Kidney epithelial cell (primary cell): ENCODE data around the gene SMPD2. TPM values are rescaled to one million over a fixed set of nuclear protein-coding genes. Genes with fewer than 3 reads are reported as not detected.

Source experiments
- DNase-seq: peaks from one replicate; pipeline ENCODE4 v3.0.0-alpha.2; 2010; ENCODE audit warnings: low read depth
- H3K27me3 ChIP-seq: 2 replicates; pipeline ENCODE4 v1.6.0; 2011; ENCODE audit warnings: low read length; ENCODE audit not compliant: control insufficient read depth, insufficient read depth
- H3K36me3 ChIP-seq: 2 replicates; pipeline ENCODE4 v1.5.1; 2011; ENCODE audit warnings: low read length; ENCODE audit not compliant: control insufficient read depth, insufficient read depth
- H3K4me3 ChIP-seq: 2 replicates; pipeline ENCODE4 v1.5.1; 2011; ENCODE audit warnings: low read depth, mild to moderate bottlenecking, control low read depth, low read length
- total RNA-seq: library from RNA; depleted of rRNA; stranded (reverse); fragments of >200 nt; gene quantifications from 2 replicates; pipeline ENCODE4 v1.2.3, GENCODE V29; 2015
- TF ChIP-seq, protein P1 (sequence below): IDR thresholded peaks from 2 replicates; pipeline ENCODE4 v1.5.1; 2011; ENCODE audit warnings: mild to moderate bottlenecking, moderate library complexity, low read length, control low read depth, inconsistent platforms; ENCODE audit not compliant: insufficient read depth, poor library complexity, severe bottlenecking

SMPD2 gene
- total RNA-seq, 1 donor from 2014 or later = 17.0 TPM

GRCh38 chr6:109428889-109429477 is 11.5 kb upstream of the SMPD2 start:
- no peak overlapping the region for H3K4me3 ChIP-seq
- no peak for DNase-seq

DNA sequence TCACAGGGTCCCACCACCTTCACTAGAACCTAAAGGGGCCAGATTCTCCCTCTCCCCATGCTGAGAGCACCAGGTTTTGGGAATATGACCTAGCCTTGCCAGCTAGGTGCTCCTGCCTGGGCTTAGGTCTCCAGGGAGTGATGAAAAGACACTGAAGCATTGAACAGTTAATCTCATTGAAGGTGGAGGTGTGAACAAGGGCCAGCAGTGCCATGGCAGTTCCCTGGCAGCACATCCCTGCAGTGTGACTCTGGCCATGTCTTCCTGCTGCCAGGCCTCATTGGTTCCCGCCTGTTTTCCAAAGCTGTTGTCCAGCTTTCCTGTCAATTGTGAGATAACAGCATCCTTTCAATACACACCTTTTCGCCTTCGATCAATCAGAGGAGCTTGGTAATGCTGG is 11.0 kb upstream of the SMPD2 start:
- no peak overlapping the region for H3K4me3 ChIP-seq
- DNase-seq = no peak
- H3K27me3 ChIP-seq = no peaks in the 10 kb centered on the region
- no peaks in the 10 kb centered on the region for H3K36me3 ChIP-seq
- TF ChIP-seq, protein P1, sequence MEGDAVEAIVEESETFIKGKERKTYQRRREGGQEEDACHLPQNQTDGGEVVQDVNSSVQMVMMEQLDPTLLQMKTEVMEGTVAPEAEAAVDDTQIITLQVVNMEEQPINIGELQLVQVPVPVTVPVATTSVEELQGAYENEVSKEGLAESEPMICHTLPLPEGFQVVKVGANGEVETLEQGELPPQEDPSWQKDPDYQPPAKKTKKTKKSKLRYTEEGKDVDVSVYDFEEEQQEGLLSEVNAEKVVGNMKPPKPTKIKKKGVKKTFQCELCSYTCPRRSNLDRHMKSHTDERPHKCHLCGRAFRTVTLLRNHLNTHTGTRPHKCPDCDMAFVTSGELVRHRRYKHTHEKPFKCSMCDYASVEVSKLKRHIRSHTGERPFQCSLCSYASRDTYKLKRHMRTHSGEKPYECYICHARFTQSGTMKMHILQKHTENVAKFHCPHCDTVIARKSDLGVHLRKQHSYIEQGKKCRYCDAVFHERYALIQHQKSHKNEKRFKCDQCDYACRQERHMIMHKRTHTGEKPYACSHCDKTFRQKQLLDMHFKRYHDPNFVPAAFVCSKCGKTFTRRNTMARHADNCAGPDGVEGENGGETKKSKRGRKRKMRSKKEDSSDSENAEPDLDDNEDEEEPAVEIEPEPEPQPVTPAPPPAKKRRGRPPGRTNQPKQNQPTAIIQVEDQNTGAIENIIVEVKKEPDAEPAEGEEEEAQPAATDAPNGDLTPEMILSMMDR = no peak

More at GRCh38 chr6:109428889-109429477, 11.5 kb upstream of the SMPD2 start:
- TF ChIP-seq, protein P1 = no peak
- H3K36me3 ChIP-seq = no peaks in the 10 kb centered on the region
- H3K27me3 ChIP-seq = no peaks in the 10 kb centered on the region

- TF ChIP-seq, protein P1 = no peak
- Histone ChIP-seq H3K27me3 (no peaks in the 10 kb centered on the region), H3K36me3 (no peaks in the 10 kb centered on the region), H3K4me3 (no peak overlapping the region)
- no peak for DNase-seq
Measured at GRCh38 chr6:109434456-109434855, 6.1 kb upstream of the SMPD2 start.

DNA sequence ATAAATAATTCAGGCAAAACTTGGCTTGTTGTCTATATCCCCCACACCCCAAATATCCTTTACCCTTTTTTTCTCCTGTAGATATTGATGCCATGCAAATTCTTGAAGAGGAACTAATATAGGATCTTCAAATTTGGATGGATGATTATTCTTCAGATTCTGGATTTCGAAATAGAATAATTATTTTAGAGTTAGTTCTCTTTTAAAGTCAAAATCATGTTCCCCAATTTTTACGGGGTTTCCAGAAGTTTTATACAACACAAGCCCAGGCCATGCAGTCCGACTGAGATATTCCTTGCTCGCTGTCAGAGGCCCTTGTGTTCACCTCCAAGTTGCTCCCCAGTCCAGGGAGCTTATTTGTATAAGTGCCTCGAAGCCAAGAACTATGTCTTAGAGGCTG is 4.5 kb upstream of the SMPD2 start:
- H3K4me3 ChIP-seq = no peak overlapping the region
- H3K27me3 ChIP-seq = no peaks in the 10 kb centered on the region
- TF ChIP-seq, protein P1 = no peak
- no peak for DNase-seq
- H3K36me3 ChIP-seq = no peaks in the 10 kb centered on the region

GRCh38 chr6:109441069-109441816 is 719 bp downstream of the SMPD2 start:
- H3K4me3 ChIP-seq = peak overlapping the region; percentile 86
- no peak for DNase-seq
- H3K27me3 ChIP-seq = no peaks in the 10 kb centered on the region
- peaks cover 2% of the 10 kb centered on the region for H3K36me3 ChIP-seq
- TF ChIP-seq, protein P1 = peak; percentile 36
